SJSA1 (cell line): ENCODE results near the gene B4GALT3. TPM values are rescaled to one million over a fixed set of nuclear protein-coding genes. Genes with fewer than 3 reads are reported as not detected.
A peak's percentile ranks its signal among the peaks of the same experiment; 100 is the strongest.
"Not testable (repeated sequence)": the region's sequence is repeated elsewhere in the genome, so short reads cannot be mapped to it uniquely, and the experiment has no call there.

Source experiments
- DNase-seq, 2 experiments: peaks; one replicate each; pipeline ENCODE4 v3.0.0-alpha.2; 2015 to 2020; ENCODE audit warnings: low spot score in 2 of 2, low read depth in 1 of 2
- H3K27ac ChIP-seq: fragments of 250-450 bp; sonication (Bioruptor Pico); 2 replicates; pipeline ENCODE4 v1.5.1; 2020; ENCODE audit warnings: mild to moderate bottlenecking, moderate library complexity
- H3K27me3 ChIP-seq: fragments of 250-450 bp; sonication (Bioruptor Pico); replicated peaks from 2 replicates; pipeline ENCODE4 v1.5.1; 2020; ENCODE audit warnings: mild to moderate bottlenecking, moderate library complexity
- H3K36me3 ChIP-seq: fragments of 250-450 bp; sonication (Bioruptor Pico); 2 replicates; pipeline ENCODE4 v1.5.1; 2020; ENCODE audit warnings: mild to moderate bottlenecking
- H3K4me1 ChIP-seq: fragments of 250-450 bp; sonication (Bioruptor Pico); replicated peaks from 2 replicates; pipeline ENCODE4 v1.6.1; 2021; ENCODE audit warnings: mild to moderate bottlenecking
- H3K4me3 ChIP-seq: fragments of 250-450 bp; sonication (Bioruptor Pico); 2 replicates; pipeline ENCODE4 v1.5.1; 2020; ENCODE audit warnings: mild to moderate bottlenecking
- H3K9me3 ChIP-seq: fragments of 250-450 bp; sonication (Bioruptor Pico); replicated peaks from 2 replicates; pipeline ENCODE4 v1.5.1; 2020; ENCODE audit warnings: mild to moderate bottlenecking
- total RNA-seq: library from RNA; depleted of rRNA; stranded (reverse); fragments of >200 nt; shearing (Covaris generic); gene quantifications from 2 replicates; pipeline ENCODE4 v1.2.3, GENCODE V29; 2014; rRNA removed

B4GALT3 gene
- 32.9 and 37.0 TPM in 2 replicates for total RNA-seq

DNA sequence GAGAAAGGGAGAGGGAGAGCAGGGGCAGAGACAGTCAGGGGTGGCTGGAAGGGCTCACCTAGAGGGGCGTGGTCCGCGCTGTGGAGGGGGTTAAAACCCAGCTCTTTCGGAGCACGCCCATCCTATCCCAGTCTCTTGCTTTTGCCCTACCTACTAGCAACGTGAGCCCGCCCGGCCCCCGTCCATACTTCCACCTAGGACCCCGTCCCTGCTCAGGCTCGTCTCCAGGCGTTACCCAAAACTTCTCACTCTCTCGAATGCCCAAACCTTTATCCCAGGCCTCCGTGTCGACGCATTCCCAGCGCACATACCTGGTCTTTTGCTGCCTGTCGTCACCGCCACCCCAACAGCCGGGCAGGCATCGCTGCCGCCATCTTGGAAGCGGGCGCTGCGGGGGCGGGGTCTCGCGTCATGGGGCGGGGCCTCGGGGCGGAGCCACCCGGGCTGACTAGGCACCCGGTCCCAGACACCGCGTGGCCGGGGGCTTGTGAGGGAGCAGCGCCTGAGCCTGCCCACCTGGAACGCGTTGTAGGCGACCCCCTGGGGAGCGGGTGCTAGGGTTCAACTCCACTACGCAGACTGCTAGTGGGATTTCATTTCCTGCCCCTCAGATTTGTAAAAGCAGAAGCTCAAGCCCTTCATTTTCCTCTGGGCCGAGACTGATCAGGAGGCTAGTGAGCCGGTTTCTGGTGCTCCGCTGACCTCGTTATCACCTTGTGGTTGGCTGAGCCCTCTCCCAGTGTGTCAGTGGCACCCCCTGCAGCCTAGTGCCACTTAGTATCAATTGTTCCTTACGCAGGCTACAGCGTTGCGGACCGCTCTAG, at the start of gene B4GALT3:
TSS of gene B4GALT3 (minus strand) at position 396 of the 824 bp plus-strand sequence. CDS start 1,447 bp downstream, outside the sequence.
- peak; percentile 82 to 87 for DNase-seq
- Histone ChIP-seq H3K36me3 (peaks cover 35% of the 10 kb centered on the region), H3K4me3 (peak within 1 kb of the TSS; percentile 83), H3K27me3 (no peaks in the 10 kb centered on the region), H3K4me1 (peaks cover 19% of the 10 kb centered on the region), H3K27ac (peak within 1 kb of the TSS; percentile 67), H3K9me3 (no peaks in the 10 kb centered on the region)

DNA sequence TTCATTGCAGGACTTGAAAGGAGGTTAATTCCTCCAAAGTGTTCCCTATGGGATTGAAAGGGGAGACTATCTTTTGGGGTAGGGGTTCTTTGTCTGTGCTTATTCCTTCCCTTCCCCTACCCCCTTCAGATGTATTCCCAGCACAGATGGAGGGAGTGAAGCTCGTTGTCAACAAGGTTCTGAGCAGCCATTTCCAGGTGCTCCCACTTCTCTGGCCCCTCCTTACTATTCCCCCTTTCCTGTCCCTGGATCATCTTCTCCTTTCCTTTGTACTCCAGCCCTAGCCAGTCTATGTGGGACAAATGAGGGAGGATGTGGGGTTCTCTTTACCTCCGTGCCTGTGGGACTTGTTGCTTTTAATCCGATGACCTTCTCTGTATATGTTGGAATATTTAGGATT, 49.5 kb upstream of the B4GALT3 start:
- no peak overlapping the region for H3K27ac ChIP-seq

GRCh38 chr1:161226320-161226711, 49.0 kb upstream of the B4GALT3 start:
- H3K9me3 ChIP-seq = no peaks in the 10 kb centered on the region
- peaks cover 25% of the 10 kb centered on the region for H3K36me3 ChIP-seq
- peak overlapping the region; percentile 55 for H3K4me3 ChIP-seq
- DNase-seq = no peak
- peak overlapping the region; percentile 48; the same call in 1 of the 2 replicates for H3K27ac ChIP-seq
- H3K27me3 ChIP-seq = no peaks in the 10 kb centered on the region
- H3K4me1 ChIP-seq = peaks cover 16% of the 10 kb centered on the region

More for the DNA sequence above, 49.5 kb upstream of the B4GALT3 start:
- Histone ChIP-seq H3K36me3 (peaks cover 25% of the 10 kb centered on the region), H3K4me1 (peaks cover 16% of the 10 kb centered on the region), H3K27me3 (no peaks in the 10 kb centered on the region), H3K4me3 (peak overlapping the region; percentile 55), H3K9me3 (no peaks in the 10 kb centered on the region)
- DNase-seq = no peak

- Histone ChIP-seq H3K36me3 (peaks cover 25% of the 10 kb centered on the region), H3K4me1 (peaks cover 16% of the 10 kb centered on the region), H3K4me3 (peak within 1 kb of the TSS; percentile 55), H3K9me3 (no peaks in the 10 kb centered on the region), H3K27ac (peak within 1 kb of the TSS; percentile 48; the same call in 1 of the 2 replicates), H3K27me3 (no peaks in the 10 kb centered on the region)
- DNase-seq = peak; percentile 97 to 99
Observed at GRCh38 chr1:161225534-161226319, 48.4 kb upstream of the B4GALT3 start, which contains the start of gene TOMM40L. Gene TOMM40L, plus strand, starts transcription at chr1:161226060. Its CDS starts 430 bp downstream, at chr1:161226490.

DNA sequence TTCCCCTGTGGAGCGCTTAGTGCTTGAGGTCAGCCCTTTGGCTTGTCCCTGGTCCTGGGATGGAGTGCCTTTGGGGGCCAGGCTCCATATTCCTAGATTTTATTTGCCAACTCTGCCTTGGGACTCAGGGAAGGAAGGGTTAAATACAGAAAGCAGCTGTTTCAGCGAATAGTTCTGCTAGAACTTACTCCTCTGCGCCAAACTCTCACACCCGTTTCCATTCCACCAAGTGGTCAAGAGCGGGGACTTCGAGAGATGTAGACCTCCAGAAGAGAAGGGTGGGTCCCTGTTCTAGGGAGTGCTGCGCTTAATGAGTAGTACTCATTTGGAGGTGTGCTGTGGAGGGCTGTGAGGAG, 47.8 kb upstream of the B4GALT3 start:
- no peak overlapping the region for H3K4me3 ChIP-seq
- no peak overlapping the region for H3K27ac ChIP-seq
- peaks cover 16% of the 10 kb centered on the region for H3K4me1 ChIP-seq
- no peaks in the 10 kb centered on the region for H3K27me3 ChIP-seq
- H3K9me3 ChIP-seq = no peaks in the 10 kb centered on the region
- peaks cover 24% of the 10 kb centered on the region for H3K36me3 ChIP-seq
- no peak for DNase-seq

GRCh38 chr1:161224695-161225087, 47.4 kb upstream of the B4GALT3 start:
- H3K4me3 ChIP-seq, DNase-seq, H3K9me3 ChIP-seq, H3K27ac ChIP-seq, H3K27me3 ChIP-seq: not testable (repeated sequence)
- H3K36me3 ChIP-seq = peaks cover 21% of the 10 kb centered on the region
- peaks cover 16% of the 10 kb centered on the region for H3K4me1 ChIP-seq

- no peak for DNase-seq
- peaks cover 15% of the 10 kb centered on the region for H3K36me3 ChIP-seq
- no peaks in the 10 kb centered on the region for H3K9me3 ChIP-seq
- no peak overlapping the region for H3K27ac ChIP-seq
- H3K4me1 ChIP-seq = peaks cover 16% of the 10 kb centered on the region
- H3K27me3 ChIP-seq = no peaks in the 10 kb centered on the region
- no peak overlapping the region for H3K4me3 ChIP-seq
Observed at GRCh38 chr1:161223805-161224694, 46.7 kb upstream of the B4GALT3 start.

GRCh38 chr1:161222175-161223019, 45.1 kb upstream of the B4GALT3 start:
- no peak overlapping the region for H3K27ac ChIP-seq
- no peaks in the 10 kb centered on the region; the same call in 1 of the 2 replicates for H3K36me3 ChIP-seq
- no peak for DNase-seq
- no peak overlapping the region for H3K4me3 ChIP-seq
- no peaks in the 10 kb centered on the region for H3K9me3 ChIP-seq
- no peaks in the 10 kb centered on the region for H3K27me3 ChIP-seq
- H3K4me1 ChIP-seq = peaks cover 13% of the 10 kb centered on the region

- Histone ChIP-seq H3K27ac (no peak overlapping the region), H3K36me3 (no peaks in the 10 kb centered on the region), H3K27me3 (no peaks in the 10 kb centered on the region), H3K4me1 (no peaks in the 10 kb centered on the region), H3K9me3 (no peaks in the 10 kb centered on the region), H3K4me3 (no peak overlapping the region)
- DNase-seq = no peak
Observed at GRCh38 chr1:161220002-161220401, 42.7 kb upstream of the B4GALT3 start.

GRCh38 chr1:161219078-161219892, 42.0 kb upstream of the B4GALT3 start:
- Histone ChIP-seq H3K36me3 (peaks cover 4% of the 10 kb centered on the region), H3K9me3 (no peaks in the 10 kb centered on the region), H3K27me3 (no peaks in the 10 kb centered on the region), H3K4me3 (no peak overlapping the region), H3K27ac (no peak overlapping the region), H3K4me1 (no peaks in the 10 kb centered on the region)
- no peak for DNase-seq

- Histone ChIP-seq H3K27me3 (no peaks in the 10 kb centered on the region), H3K27ac (no peak overlapping the region), H3K36me3 (peaks cover 12% of the 10 kb centered on the region)
Observed at GRCh38 chr1:161218301-161219077, 41.2 kb upstream of the B4GALT3 start.

More at GRCh38 chr1:161218301-161219077, 41.2 kb upstream of the B4GALT3 start:
- no peak for DNase-seq
- Histone ChIP-seq H3K4me3 (no peak overlapping the region), H3K9me3 (no peaks in the 10 kb centered on the region), H3K4me1 (no peaks in the 10 kb centered on the region)
